ENCODE measurements around the gene SARM1.
"Not testable (repeated sequence)": the region's sequence is repeated elsewhere in the genome, so short reads cannot be mapped to it uniquely, and the experiment has no call there.

SARM1 gene

DNA sequence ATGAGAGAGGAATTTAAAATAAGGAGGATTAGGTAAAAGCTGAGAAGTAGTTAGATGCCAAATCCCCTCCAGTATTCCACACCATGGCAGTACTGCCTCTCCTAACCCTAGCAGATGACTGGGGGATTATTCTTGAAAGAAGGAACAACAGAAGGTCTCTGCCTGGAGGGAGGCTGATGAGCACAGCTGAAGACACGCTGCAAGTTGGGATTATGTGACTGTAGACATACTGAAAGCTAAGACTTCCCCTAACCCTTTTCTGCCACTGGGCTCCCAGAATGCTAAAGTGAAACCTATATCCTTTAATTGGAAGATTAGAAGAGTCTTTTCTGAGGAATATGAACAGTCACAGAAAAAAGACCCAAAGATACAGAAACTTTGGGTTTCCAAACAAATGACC lies 62.2 kb downstream of the SARM1 start:
- no peak for DNase-seq

DNA sequence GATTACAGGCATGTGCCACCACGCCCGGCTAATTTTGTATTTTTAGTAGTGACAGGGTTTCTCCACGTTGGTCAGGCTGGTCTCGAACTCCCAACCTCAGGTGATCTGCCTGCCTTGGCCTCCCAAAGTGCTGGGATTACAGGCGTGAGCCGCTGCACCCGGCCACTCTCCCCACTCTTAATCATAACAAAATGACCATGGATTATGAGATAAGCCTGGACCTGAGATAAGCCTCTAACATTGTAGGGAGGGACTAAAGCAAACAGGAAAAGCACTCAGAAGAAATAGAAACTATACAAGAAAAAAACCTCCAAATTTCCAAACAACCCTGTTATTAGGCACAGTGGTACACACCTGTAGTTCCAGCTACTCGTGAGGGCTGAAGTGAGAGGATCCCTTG lies 62.8 kb downstream of the SARM1 start:
- DNase-seq, result not testable (repeated sequence)

DNA sequence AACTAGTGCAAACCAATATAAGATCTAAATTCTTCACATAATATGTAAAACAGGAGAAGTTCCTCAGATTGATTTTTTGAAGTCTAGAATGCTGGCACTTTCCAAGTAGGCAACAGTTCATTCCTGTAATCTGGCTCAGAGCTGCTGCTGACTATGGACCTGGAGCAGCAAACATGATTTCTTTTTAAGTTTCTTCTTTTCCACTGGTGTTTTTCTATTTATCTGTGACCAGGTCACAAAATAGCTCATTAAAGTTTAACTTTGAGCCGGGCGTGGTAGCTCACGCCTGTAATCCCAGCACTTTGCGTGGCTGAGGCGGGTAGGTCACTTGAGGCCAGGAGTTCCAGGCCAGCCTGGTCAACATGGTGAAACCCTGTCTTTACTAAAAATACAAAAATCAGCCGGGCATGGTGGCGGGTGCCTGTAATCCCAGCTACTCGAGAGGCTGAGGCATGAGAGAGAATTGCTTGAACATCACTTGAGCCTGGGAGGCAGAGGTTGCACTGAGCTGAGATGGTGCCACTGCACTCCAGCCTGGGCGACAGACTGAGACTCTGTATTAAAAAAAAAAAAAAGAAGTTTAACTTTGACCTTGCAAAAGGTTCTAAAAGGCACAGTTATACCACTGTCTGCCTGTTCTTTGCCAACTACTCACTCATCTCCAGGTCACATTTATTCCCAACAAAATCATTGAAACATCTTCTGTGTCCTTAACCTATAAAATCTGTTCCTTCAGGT lies 72.6 kb downstream of the SARM1 start:
- no peak for DNase-seq

DNA sequence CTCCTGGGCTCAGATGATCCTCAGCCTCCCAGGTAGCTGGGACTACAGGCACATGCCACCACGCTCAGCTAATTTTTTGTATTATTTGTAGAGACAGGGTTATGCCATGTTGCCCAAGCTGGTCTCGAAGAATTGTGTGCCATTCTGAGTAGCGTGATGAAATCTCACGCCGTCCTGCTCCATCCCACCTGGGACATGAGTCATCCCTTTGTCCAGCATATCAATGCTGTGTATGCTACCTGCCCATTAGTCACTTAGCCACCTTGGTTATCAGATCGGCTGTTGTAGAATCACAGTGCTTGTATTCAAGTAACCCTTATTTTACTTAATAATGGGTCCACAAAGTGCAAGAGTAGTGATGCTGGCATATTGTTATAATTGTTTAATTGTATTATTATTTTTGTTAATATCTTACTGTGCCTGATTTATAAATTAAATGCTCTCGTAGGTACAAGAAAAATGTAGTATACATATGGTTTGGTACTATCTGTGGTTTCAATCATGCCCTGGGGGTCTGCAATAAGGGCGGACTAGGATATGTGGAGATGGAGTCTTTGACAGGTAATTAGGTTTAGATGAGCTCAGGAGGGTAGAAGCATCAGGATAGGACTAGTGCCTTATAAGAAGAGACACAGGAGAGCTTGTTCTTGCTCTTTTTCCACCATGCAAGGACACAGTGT lies 75.4 kb downstream of the SARM1 start:
- no peak for DNase-seq

DNA sequence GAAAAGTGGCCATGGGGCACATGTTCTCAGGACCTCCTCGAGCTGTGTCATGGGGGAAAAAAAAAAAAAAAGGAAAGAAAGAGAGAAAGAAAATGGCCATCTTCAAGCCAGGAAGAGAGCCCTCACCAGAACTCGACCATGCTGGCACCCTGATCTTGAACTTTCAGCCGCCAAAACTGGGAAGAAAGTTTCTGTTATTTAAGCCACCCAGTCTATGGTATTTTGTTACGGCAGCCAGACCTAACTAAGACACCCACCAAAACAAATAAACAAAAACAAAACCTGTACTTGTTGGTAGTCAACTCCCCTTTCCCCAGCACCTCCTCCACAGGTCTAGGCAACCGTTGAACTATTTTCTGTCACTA lies 75.9 kb downstream of the SARM1 start:
- no peak for DNase-seq

DNA sequence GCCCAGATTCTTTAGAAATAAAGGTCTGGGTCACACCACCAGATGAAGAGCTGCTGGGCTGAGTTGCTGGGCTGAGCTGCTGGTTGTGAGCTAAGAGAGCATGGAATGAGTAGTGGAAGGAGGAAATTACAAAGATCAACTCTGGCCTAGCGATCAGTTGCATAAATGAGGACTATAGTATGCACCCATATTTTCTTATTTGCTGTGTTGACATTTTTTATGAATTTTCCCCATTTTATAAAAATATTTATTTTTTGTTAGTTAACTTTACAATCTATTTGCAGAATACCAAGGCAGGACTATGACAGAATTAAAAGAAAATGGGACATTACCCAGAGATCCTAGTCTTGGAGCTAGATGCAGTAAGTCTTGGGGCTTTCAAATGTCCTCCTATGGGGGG lies 78.4 kb downstream of the SARM1 start:
- no peak for DNase-seq

Data from fibroblast of skin of right biceps (primary cell).